DLD1 (cell line): ENCODE data around the gene WIPI1.

Source experiments
- in situ Hi-C: cut with HindIII; loops from 2 replicates; pipeline ENCODE4 v1.10.0; 2017; ENCODE audit warnings: low sequenced_read_pairs

The WIPI1 gene

GRCh38 chr17:68461122-68461539, 3.8 kb upstream of the WIPI1 start:
- in situ Hi-C loops, result no loop called here

GRCh38 chr17:68460715-68461114, 3.4 kb upstream of the WIPI1 start:
- in situ Hi-C loops, result no loop called here

- in situ Hi-C loops, result no loop called here
Observed at GRCh38 chr17:68460146-68460545, 2.9 kb upstream of the WIPI1 start.

GRCh38 chr17:68459037-68459639, 1.8 kb upstream of the WIPI1 start:
- in situ Hi-C loops, result no loop called here

- in situ Hi-C loops, result no loop called here
Observed at GRCh38 chr17:68458260-68459036, 1.2 kb upstream of the WIPI1 start.

- in situ Hi-C loops, result no loop called here
Observed at GRCh38 chr17:68457539-68458259, 403 bp upstream of the WIPI1 start.

GRCh38 chr17:68456339-68457167, 743 bp downstream of the WIPI1 start:
- in situ Hi-C loops, result no loop called here

GRCh38 chr17:68455901-68456338, 1.4 kb downstream of the WIPI1 start:
- in situ Hi-C loops, result no loop called here

GRCh38 chr17:68453991-68454665, 3.2 kb downstream of the WIPI1 start:
- in situ Hi-C loops, result no loop called here

GRCh38 chr17:68452724-68453290, 4.5 kb downstream of the WIPI1 start:
- in situ Hi-C loops, result no loop called here

- in situ Hi-C loops, result no loop called here
Observed at GRCh38 chr17:68451670-68452354, 5.5 kb downstream of the WIPI1 start.

GRCh38 chr17:68450801-68451200, 6.5 kb downstream of the WIPI1 start:
- in situ Hi-C loops, result no loop called here

- in situ Hi-C loops, result no loop called here
Observed at GRCh38 chr17:68450391-68450790, 6.9 kb downstream of the WIPI1 start.

- in situ Hi-C loops, result no loop called here
Observed at GRCh38 chr17:68449021-68449739, 8.1 kb downstream of the WIPI1 start.

GRCh38 chr17:68446626-68447041, 10.7 kb downstream of the WIPI1 start:
- in situ Hi-C loops, result no loop called here

GRCh38 chr17:68445671-68446070, 11.6 kb downstream of the WIPI1 start:
- in situ Hi-C loops, result no loop called here

GRCh38 chr17:68443972-68444464, 13.3 kb downstream of the WIPI1 start:
- in situ Hi-C loops, result no loop called here

- in situ Hi-C loops, result no loop called here
Observed at GRCh38 chr17:68441070-68441770, 16.1 kb downstream of the WIPI1 start.
